ENCODE measurements around the gene CSAD. TPM values are rescaled to one million over a fixed set of nuclear protein-coding genes. Genes with fewer than 3 reads are reported as not detected.
"Not testable (repeated sequence)": the region's sequence is repeated elsewhere in the genome, so short reads cannot be mapped to it uniquely, and the experiment has no call there.

Gene CSAD
- total RNA-seq, 1 experiment from 2014 or later = 33.1 TPM

DNA sequence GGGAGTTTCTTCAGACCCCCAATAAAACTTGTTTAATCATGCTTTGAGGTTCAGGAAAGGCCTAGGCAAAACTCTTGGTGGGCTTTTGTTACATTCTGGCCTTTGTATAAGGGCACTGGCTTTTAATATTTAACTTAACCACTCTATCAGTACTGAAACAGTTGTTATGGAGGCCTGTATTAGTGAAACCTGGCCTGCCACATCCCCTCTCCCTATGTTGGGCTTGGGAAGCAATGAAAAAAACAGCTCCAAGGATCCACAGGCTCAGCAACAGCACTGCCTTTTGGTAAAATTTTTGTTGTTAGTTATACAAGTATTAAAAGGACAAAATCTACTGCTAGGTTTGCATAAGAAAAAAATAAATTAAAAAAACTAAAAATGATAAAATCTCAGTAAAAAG is 66.8 kb downstream of the CSAD start:
- no peaks in the 10 kb centered on the region for H3F3A ChIP-seq (ENCODE audit: insufficient read depth, low read depth)
- no peak for DNase-seq
- H3K4me2 ChIP-seq = no peak overlapping the region
- H3K79me2 ChIP-seq (ENCODE audit: low read depth) = no peaks in the 10 kb centered on the region
- CTCF ChIA-PET = interaction anchor here (0.6 kb wide), 1 partner anchor 131 kb away, joined by 5 read pairs; no protein-coding TSS in a partner anchor
- POLR2A ChIA-PET (ENCODE audit: unreplicated experiment) = no interaction called here
- H3K9me3 ChIP-seq (ENCODE audit: insufficient read depth, low read depth) = no peaks in the 10 kb centered on the region
- H3K27me3 ChIP-seq (ENCODE audit: insufficient read depth, low read depth) = no peaks in the 10 kb centered on the region
- no peak overlapping the region for H2AFZ ChIP-seq
- H3K4me1 ChIP-seq (replicated peaks; ENCODE audit: insufficient read depth) = no peaks in the 10 kb centered on the region
- TF ChIP-seq, protein P1, sequence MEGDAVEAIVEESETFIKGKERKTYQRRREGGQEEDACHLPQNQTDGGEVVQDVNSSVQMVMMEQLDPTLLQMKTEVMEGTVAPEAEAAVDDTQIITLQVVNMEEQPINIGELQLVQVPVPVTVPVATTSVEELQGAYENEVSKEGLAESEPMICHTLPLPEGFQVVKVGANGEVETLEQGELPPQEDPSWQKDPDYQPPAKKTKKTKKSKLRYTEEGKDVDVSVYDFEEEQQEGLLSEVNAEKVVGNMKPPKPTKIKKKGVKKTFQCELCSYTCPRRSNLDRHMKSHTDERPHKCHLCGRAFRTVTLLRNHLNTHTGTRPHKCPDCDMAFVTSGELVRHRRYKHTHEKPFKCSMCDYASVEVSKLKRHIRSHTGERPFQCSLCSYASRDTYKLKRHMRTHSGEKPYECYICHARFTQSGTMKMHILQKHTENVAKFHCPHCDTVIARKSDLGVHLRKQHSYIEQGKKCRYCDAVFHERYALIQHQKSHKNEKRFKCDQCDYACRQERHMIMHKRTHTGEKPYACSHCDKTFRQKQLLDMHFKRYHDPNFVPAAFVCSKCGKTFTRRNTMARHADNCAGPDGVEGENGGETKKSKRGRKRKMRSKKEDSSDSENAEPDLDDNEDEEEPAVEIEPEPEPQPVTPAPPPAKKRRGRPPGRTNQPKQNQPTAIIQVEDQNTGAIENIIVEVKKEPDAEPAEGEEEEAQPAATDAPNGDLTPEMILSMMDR (conservative IDR thresholded peaks at IDR 0.05) = no peak
- TF ChIP-seq EZH2 (IDR thresholded peaks at IDR 0.05; ENCODE audit: low read depth) = no peak
- intact Hi-C loops (cut with micrococcal nuclease; ENCODE audit: unreplicated experiment) = no loop called here
- H3K9me2 ChIP-seq (ENCODE audit: insufficient read depth) = no peaks in the 10 kb centered on the region
- H3K27ac ChIP-seq = no peak overlapping the region
- H3K4me3 ChIP-seq = no peak overlapping the region
- no peaks in the 10 kb centered on the region for H4K20me1 ChIP-seq (ENCODE audit: insufficient read depth)
- BruUV-seq (replicated peaks) = no TSS peak
- no peaks in the 10 kb centered on the region for H3K36me3 ChIP-seq (ENCODE audit: low read depth)

DNA sequence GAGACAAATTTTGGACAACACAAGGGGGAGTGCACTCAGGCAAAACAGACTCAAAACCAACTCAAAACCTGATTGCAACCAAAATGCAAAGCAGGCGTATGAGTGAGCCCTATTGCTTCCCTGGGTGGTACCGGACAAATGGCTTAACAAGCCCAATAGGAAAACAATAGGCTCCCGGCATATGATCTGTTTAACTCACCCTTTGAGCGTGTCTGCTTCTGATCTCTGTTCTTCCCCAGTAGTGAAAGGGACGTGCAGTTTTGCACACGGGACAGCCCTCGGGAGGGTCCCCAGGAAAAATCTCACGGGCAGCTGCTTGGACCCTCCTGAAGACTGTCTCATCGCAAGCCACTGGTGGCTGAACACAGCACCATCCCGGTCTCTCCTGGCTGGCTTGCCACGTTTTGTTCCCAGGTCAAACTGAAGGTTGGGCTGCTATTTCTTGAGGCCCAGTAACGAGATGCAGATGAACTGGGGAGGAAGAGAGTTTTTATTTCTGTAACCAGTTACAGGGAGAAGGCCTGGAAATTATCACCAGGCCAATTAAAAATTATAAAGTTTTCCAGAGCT is 67.5 kb downstream of the CSAD start:
- Histone ChIP-seq H3K27me3 (ENCODE audit: insufficient read depth, low read depth) (no peaks in the 10 kb centered on the region), H3K27ac (no peak overlapping the region)

DNA sequence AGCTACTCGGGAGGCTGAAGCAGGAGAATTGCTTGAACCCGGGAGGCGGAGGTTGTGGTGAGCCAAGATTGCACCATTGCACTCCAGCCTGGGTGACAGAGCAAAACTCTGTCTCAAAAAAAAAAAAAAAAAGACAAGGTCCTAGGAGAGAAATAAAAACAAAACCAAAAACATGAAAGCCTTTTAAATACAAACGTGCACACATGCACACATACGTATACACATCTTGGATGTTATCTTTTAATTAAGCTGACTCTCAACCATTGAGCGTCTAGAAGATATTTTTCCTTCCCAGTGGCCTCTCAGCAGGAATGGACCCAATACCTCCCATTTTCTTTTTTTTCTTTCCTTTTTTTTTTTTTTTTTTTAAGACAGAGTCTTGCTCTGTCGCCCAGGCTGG is 68.3 kb downstream of the CSAD start:
- H4K20me1 ChIP-seq (ENCODE audit: insufficient read depth); H2AFZ ChIP-seq; H3K27ac ChIP-seq; H3K36me3 ChIP-seq (ENCODE audit: low read depth); H3K79me2 ChIP-seq (ENCODE audit: low read depth); BruUV-seq (replicated peaks); H3F3A ChIP-seq (ENCODE audit: insufficient read depth, low read depth); H3K4me2 ChIP-seq; H3K4me1 ChIP-seq (replicated peaks; ENCODE audit: insufficient read depth); H3K9me2 ChIP-seq (ENCODE audit: insufficient read depth); DNase-seq; intact Hi-C loops (cut with micrococcal nuclease; ENCODE audit: unreplicated experiment); H3K9me3 ChIP-seq (ENCODE audit: insufficient read depth, low read depth); H3K27me3 ChIP-seq (ENCODE audit: insufficient read depth, low read depth); POLR2A ChIA-PET (ENCODE audit: unreplicated experiment); H3K4me3 ChIP-seq: not testable (repeated sequence)
- CTCF ChIA-PET = interaction anchor here (0.6 kb wide), 2 partner anchors 58 to 504 kb away, joined by 4 to 9 read pairs; no protein-coding TSS in a partner anchor

More for the DNA sequence above, 67.5 kb downstream of the CSAD start:
- ChIA-PET CTCF (interaction anchor here (0.6 kb wide), 1 partner anchor 503 kb away, joined by 9 read pairs; no protein-coding TSS in a partner anchor), POLR2A (ENCODE audit: unreplicated experiment) (no interaction called here)
- Histone ChIP-seq H3K9me3 (ENCODE audit: insufficient read depth, low read depth) (no peaks in the 10 kb centered on the region), H2AFZ (no peak overlapping the region), H3K79me2 (ENCODE audit: low read depth) (no peaks in the 10 kb centered on the region), H3K4me2 (no peak overlapping the region), H3K4me3 (no peak overlapping the region), H4K20me1 (ENCODE audit: insufficient read depth) (no peaks in the 10 kb centered on the region), H3F3A (ENCODE audit: insufficient read depth, low read depth) (no peaks in the 10 kb centered on the region), H3K4me1 (replicated peaks; ENCODE audit: insufficient read depth) (no peaks in the 10 kb centered on the region), H3K9me2 (ENCODE audit: insufficient read depth) (no peaks in the 10 kb centered on the region), H3K36me3 (ENCODE audit: low read depth) (no peaks in the 10 kb centered on the region)
- no TSS peak for BruUV-seq (replicated peaks)
- intact Hi-C loops (cut with micrococcal nuclease; ENCODE audit: unreplicated experiment) = no loop called here
- DNase-seq = no peak
- TF ChIP-seq EZH2 (IDR thresholded peaks at IDR 0.05; ENCODE audit: low read depth) = no peak

Other genes with a start within 250 kb of the CSAD start
- gene KRT18, start 231.8 kb downstream of the CSAD start, total RNA-seq (2021) = 2,869 and 2,977 TPM in 2 replicates
- gene EIF4B, start 174.5 kb downstream of the CSAD start, total RNA-seq (2021) = 531 and 615 TPM in 2 replicates
- 8.5 and 11.5 TPM in 2 replicates for gene TNS2, start 130.9 kb downstream of the CSAD start, total RNA-seq (2021)
- gene SPRYD3, start 101.5 kb downstream of the CSAD start, total RNA-seq (2021) = 15.2 and 17.2 TPM in 2 replicates
- gene IGFBP6, start 83.3 kb downstream of the CSAD start, total RNA-seq (2021) = 290 and 333 TPM in 2 replicates
- 0.70 and 0.79 TPM in 2 replicates for gene SOAT2, start 77.4 kb downstream of the CSAD start, total RNA-seq (2021)
- gene ZNF740, start 203 bp downstream of the CSAD start, total RNA-seq (2021) = 48.3 and 65.8 TPM in 2 replicates
- 2.4 and 3.3 TPM in 2 replicates for gene ITGB7, start 26.3 kb upstream of the CSAD start, total RNA-seq (2021)
- gene RARG, start 51.3 kb upstream of the CSAD start, total RNA-seq (2021) = 118 and 124 TPM in 2 replicates
- gene ESPL1, start 87.4 kb upstream of the CSAD start, total RNA-seq (2021) = 37.4 and 42.0 TPM in 2 replicates
- gene PFDN5, start 114.6 kb upstream of the CSAD start, total RNA-seq (2021) = 291 and 303 TPM in 2 replicates
- gene MYG1, start 118.8 kb upstream of the CSAD start, total RNA-seq (2021) = 67.2 and 82.5 TPM in 2 replicates
- 53.4 and 67.3 TPM in 2 replicates for gene AAAS, start 140.7 kb upstream of the CSAD start, total RNA-seq (2021)
- gene SP7, start 155.4 kb upstream of the CSAD start, total RNA-seq (2021) = not detected in 2 replicates
- 72.9 and 118 TPM in 2 replicates for gene SP1, start 199.3 kb upstream of the CSAD start, total RNA-seq (2021)
- gene AMHR2, start 242.9 kb upstream of the CSAD start, total RNA-seq (2021) = not detected in 2 replicates